Measurements from ENCODE around the gene ROBO1. TPM values are rescaled to one million over a fixed set of nuclear protein-coding genes. Genes with fewer than 3 reads are reported as not detected.

The ROBO1 gene
- total RNA-seq, 1 donor = 34.2 TPM

- TF ChIP-seq, protein P1, sequence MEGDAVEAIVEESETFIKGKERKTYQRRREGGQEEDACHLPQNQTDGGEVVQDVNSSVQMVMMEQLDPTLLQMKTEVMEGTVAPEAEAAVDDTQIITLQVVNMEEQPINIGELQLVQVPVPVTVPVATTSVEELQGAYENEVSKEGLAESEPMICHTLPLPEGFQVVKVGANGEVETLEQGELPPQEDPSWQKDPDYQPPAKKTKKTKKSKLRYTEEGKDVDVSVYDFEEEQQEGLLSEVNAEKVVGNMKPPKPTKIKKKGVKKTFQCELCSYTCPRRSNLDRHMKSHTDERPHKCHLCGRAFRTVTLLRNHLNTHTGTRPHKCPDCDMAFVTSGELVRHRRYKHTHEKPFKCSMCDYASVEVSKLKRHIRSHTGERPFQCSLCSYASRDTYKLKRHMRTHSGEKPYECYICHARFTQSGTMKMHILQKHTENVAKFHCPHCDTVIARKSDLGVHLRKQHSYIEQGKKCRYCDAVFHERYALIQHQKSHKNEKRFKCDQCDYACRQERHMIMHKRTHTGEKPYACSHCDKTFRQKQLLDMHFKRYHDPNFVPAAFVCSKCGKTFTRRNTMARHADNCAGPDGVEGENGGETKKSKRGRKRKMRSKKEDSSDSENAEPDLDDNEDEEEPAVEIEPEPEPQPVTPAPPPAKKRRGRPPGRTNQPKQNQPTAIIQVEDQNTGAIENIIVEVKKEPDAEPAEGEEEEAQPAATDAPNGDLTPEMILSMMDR (IDR thresholded peaks at IDR 0.05; ENCODE audit: insufficient read depth, low read length) = no peak
- no peak overlapping the region for H3K4me3 ChIP-seq (ENCODE audit: low read depth, low read length)
- DNase-seq (ENCODE audit: low read depth) = no peak
Observed at GRCh38 chr3:79056498-79056897, 711.3 kb downstream of the ROBO1 start.

- H3K4me3 ChIP-seq (ENCODE audit: low read depth, low read length) = no peak overlapping the region
- DNase-seq (ENCODE audit: low read depth) = no peak
- TF ChIP-seq, protein P1 (IDR thresholded peaks at IDR 0.05; ENCODE audit: insufficient read depth, low read length) = no peak
Observed at GRCh38 chr3:79052054-79052681, 715.6 kb downstream of the ROBO1 start.

GRCh38 chr3:79047581-79047980, 720.2 kb downstream of the ROBO1 start:
- TF ChIP-seq, protein P1 (IDR thresholded peaks at IDR 0.05; ENCODE audit: insufficient read depth, low read length) = no peak
- no peak overlapping the region for H3K4me3 ChIP-seq (ENCODE audit: low read depth, low read length)
- DNase-seq (ENCODE audit: low read depth) = no peak

DNA sequence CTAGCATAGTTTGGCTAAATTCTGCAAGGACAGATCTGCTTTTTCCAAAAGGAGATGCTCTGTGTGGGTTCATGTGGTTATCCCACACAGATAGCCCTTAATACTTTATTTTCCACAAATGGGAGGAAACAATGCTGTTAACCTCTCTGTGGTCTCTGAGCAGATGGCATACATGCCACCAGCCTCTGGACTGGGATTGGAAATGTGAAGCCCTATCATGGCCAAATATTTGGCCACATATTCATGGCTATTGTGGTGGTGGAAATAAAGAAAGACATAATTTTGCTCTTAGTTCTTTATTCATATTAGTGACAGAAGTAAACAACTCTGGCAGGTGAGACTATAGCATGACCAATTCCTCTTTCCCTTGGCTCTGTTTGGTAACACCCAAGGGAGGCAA, 726.2 kb downstream of the ROBO1 start:
- TF ChIP-seq, protein P1 (IDR thresholded peaks at IDR 0.05; ENCODE audit: insufficient read depth, low read length) = no peak
- DNase-seq (ENCODE audit: low read depth) = no peak
- no peak overlapping the region for H3K4me3 ChIP-seq (ENCODE audit: low read depth, low read length)

DNA sequence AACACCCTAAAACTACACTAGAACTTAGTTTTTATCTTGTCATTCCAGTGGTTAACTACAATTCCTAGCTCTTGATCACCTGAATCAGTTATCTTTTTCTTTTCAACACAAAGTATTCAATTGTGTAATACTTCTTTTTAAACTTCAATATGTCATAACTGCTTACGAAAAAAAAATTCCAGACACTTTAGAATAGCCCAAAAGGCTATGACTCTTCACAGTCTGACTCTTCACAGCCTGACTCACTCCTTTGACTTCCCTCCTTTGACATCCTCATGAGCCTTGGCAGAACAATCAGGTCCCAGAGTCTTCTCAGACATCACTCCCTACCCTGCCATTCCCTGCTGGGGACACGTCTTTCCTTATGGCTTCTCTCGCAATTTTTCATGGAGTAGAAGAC, 727.1 kb downstream of the ROBO1 start:
- no peak overlapping the region for H3K4me3 ChIP-seq (ENCODE audit: low read depth, low read length)
- DNase-seq (ENCODE audit: low read depth) = peak; percentile 70

GRCh38 chr3:79040091-79040490, 727.7 kb downstream of the ROBO1 start:
- no peak for DNase-seq (ENCODE audit: low read depth)
- H3K4me3 ChIP-seq (ENCODE audit: low read depth, low read length) = no peak overlapping the region
- TF ChIP-seq, protein P1 (IDR thresholded peaks at IDR 0.05; ENCODE audit: insufficient read depth, low read length) = no peak

More for the DNA sequence above, 727.1 kb downstream of the ROBO1 start:
- TF ChIP-seq, protein P1 (IDR thresholded peaks at IDR 0.05; ENCODE audit: insufficient read depth, low read length) = no peak

- peak; percentile 59 for DNase-seq (ENCODE audit: low read depth)
- TF ChIP-seq, protein P1 (IDR thresholded peaks at IDR 0.05; ENCODE audit: insufficient read depth, low read length) = no peak
- H3K4me3 ChIP-seq (ENCODE audit: low read depth, low read length) = no peak overlapping the region
Observed at GRCh38 chr3:79039192-79039591, 728.6 kb downstream of the ROBO1 start.
